ENCODE measurements around the gene SHISAL1.

The SHISAL1 gene

GRCh38 chr22:44266796-44267760, 45.7 kb downstream of the SHISAL1 start:
- no peaks in the 10 kb centered on the region for H3K4me1 ChIP-seq (ENCODE audit: control insufficient read depth, insufficient read depth, low read length, poor library complexity, severe bottlenecking)
- DNase-seq: no peak

GRCh38 chr22:44263547-44263946, 49.2 kb downstream of the SHISAL1 start:
- Histone ChIP-seq H3K27ac (ENCODE audit: insufficient read depth, low read length, poor library complexity, severe bottlenecking) (no peak overlapping the region), H3K9me3 (ENCODE audit: control insufficient read depth, low read length) (no peaks in the 10 kb centered on the region), H3K27me3 (replicated peaks; ENCODE audit: control insufficient read depth, insufficient read depth, low read length, poor library complexity, severe bottlenecking) (no peaks in the 10 kb centered on the region), H3K36me3 (ENCODE audit: control insufficient read depth, insufficient read depth, low read length) (no peaks in the 10 kb centered on the region), H3K4me1 (ENCODE audit: control insufficient read depth, insufficient read depth, low read length, poor library complexity, severe bottlenecking) (no peaks in the 10 kb centered on the region), H3K4me3 (ENCODE audit: insufficient read depth, low read depth, low read length, poor library complexity, severe bottlenecking) (no peak overlapping the region)
- no peak for DNase-seq

More at GRCh38 chr22:44266796-44267760, 45.7 kb downstream of the SHISAL1 start:
- H3K27me3 ChIP-seq (replicated peaks; ENCODE audit: control insufficient read depth, insufficient read depth, low read length, poor library complexity, severe bottlenecking): no peaks in the 10 kb centered on the region
- no peaks in the 10 kb centered on the region for H3K36me3 ChIP-seq (ENCODE audit: control insufficient read depth, insufficient read depth, low read length)
- H3K4me3 ChIP-seq (ENCODE audit: insufficient read depth, low read depth, low read length, poor library complexity, severe bottlenecking): no peak overlapping the region
- no peak overlapping the region for H3K27ac ChIP-seq (ENCODE audit: insufficient read depth, low read length, poor library complexity, severe bottlenecking)
- H3K9me3 ChIP-seq (ENCODE audit: control insufficient read depth, low read length): no peaks in the 10 kb centered on the region

- Histone ChIP-seq H3K27me3 (replicated peaks; ENCODE audit: control insufficient read depth, insufficient read depth, low read length, poor library complexity, severe bottlenecking) (no peaks in the 10 kb centered on the region), H3K27ac (ENCODE audit: insufficient read depth, low read length, poor library complexity, severe bottlenecking) (no peak overlapping the region)
- no peak for DNase-seq
Measured at GRCh38 chr22:44261861-44262595, 50.7 kb downstream of the SHISAL1 start.

GRCh38 chr22:44261164-44261860, 51.4 kb downstream of the SHISAL1 start:
- Histone ChIP-seq H3K36me3 (ENCODE audit: control insufficient read depth, insufficient read depth, low read length) (no peaks in the 10 kb centered on the region), H3K4me1 (ENCODE audit: control insufficient read depth, insufficient read depth, low read length, poor library complexity, severe bottlenecking) (no peaks in the 10 kb centered on the region), H3K9me3 (ENCODE audit: control insufficient read depth, low read length) (no peaks in the 10 kb centered on the region), H3K27ac (ENCODE audit: insufficient read depth, low read length, poor library complexity, severe bottlenecking) (no peak overlapping the region), H3K4me3 (ENCODE audit: insufficient read depth, low read depth, low read length, poor library complexity, severe bottlenecking) (no peak overlapping the region), H3K27me3 (replicated peaks; ENCODE audit: control insufficient read depth, insufficient read depth, low read length, poor library complexity, severe bottlenecking) (no peaks in the 10 kb centered on the region)
- no peak for DNase-seq

More at GRCh38 chr22:44261861-44262595, 50.7 kb downstream of the SHISAL1 start:
- Histone ChIP-seq H3K36me3 (ENCODE audit: control insufficient read depth, insufficient read depth, low read length) (no peaks in the 10 kb centered on the region), H3K4me3 (ENCODE audit: insufficient read depth, low read depth, low read length, poor library complexity, severe bottlenecking) (no peak overlapping the region), H3K9me3 (ENCODE audit: control insufficient read depth, low read length) (no peaks in the 10 kb centered on the region), H3K4me1 (ENCODE audit: control insufficient read depth, insufficient read depth, low read length, poor library complexity, severe bottlenecking) (no peaks in the 10 kb centered on the region)

GRCh38 chr22:44260216-44261035, 52.3 kb downstream of the SHISAL1 start:
- DNase-seq: no peak
- Histone ChIP-seq H3K4me3 (ENCODE audit: insufficient read depth, low read depth, low read length, poor library complexity, severe bottlenecking) (no peak overlapping the region), H3K9me3 (ENCODE audit: control insufficient read depth, low read length) (no peaks in the 10 kb centered on the region), H3K4me1 (ENCODE audit: control insufficient read depth, insufficient read depth, low read length, poor library complexity, severe bottlenecking) (no peaks in the 10 kb centered on the region), H3K27ac (ENCODE audit: insufficient read depth, low read length, poor library complexity, severe bottlenecking) (no peak overlapping the region), H3K36me3 (ENCODE audit: control insufficient read depth, insufficient read depth, low read length) (no peaks in the 10 kb centered on the region), H3K27me3 (replicated peaks; ENCODE audit: control insufficient read depth, insufficient read depth, low read length, poor library complexity, severe bottlenecking) (no peaks in the 10 kb centered on the region)

- H3K9me3 ChIP-seq (ENCODE audit: control insufficient read depth, low read length): no peaks in the 10 kb centered on the region
- H3K4me1 ChIP-seq (ENCODE audit: control insufficient read depth, insufficient read depth, low read length, poor library complexity, severe bottlenecking): no peaks in the 10 kb centered on the region
- no peak for DNase-seq
- no peak overlapping the region for H3K4me3 ChIP-seq (ENCODE audit: insufficient read depth, low read depth, low read length, poor library complexity, severe bottlenecking)
- no peaks in the 10 kb centered on the region for H3K27me3 ChIP-seq (replicated peaks; ENCODE audit: control insufficient read depth, insufficient read depth, low read length, poor library complexity, severe bottlenecking)
- H3K27ac ChIP-seq (ENCODE audit: insufficient read depth, low read length, poor library complexity, severe bottlenecking): no peak overlapping the region
- H3K36me3 ChIP-seq (ENCODE audit: control insufficient read depth, insufficient read depth, low read length): no peaks in the 10 kb centered on the region
Measured at GRCh38 chr22:44259366-44260215, 53.2 kb downstream of the SHISAL1 start.

- no peaks in the 10 kb centered on the region for H3K9me3 ChIP-seq (ENCODE audit: control insufficient read depth, low read length)
- no peaks in the 10 kb centered on the region for H3K4me1 ChIP-seq (ENCODE audit: control insufficient read depth, insufficient read depth, low read length, poor library complexity, severe bottlenecking)
- H3K27me3 ChIP-seq (replicated peaks; ENCODE audit: control insufficient read depth, insufficient read depth, low read length, poor library complexity, severe bottlenecking): no peaks in the 10 kb centered on the region
- no peak overlapping the region for H3K27ac ChIP-seq (ENCODE audit: insufficient read depth, low read length, poor library complexity, severe bottlenecking)
- no peaks in the 10 kb centered on the region for H3K36me3 ChIP-seq (ENCODE audit: control insufficient read depth, insufficient read depth, low read length)
- DNase-seq: no peak
- H3K4me3 ChIP-seq (ENCODE audit: insufficient read depth, low read depth, low read length, poor library complexity, severe bottlenecking): no peak overlapping the region
Measured at GRCh38 chr22:44256556-44257485, 55.9 kb downstream of the SHISAL1 start.

GRCh38 chr22:44256085-44256484, 56.7 kb downstream of the SHISAL1 start:
- Histone ChIP-seq H3K4me1 (ENCODE audit: control insufficient read depth, insufficient read depth, low read length, poor library complexity, severe bottlenecking) (no peaks in the 10 kb centered on the region), H3K4me3 (ENCODE audit: insufficient read depth, low read depth, low read length, poor library complexity, severe bottlenecking) (no peak overlapping the region), H3K36me3 (ENCODE audit: control insufficient read depth, insufficient read depth, low read length) (no peaks in the 10 kb centered on the region), H3K9me3 (ENCODE audit: control insufficient read depth, low read length) (no peaks in the 10 kb centered on the region), H3K27ac (ENCODE audit: insufficient read depth, low read length, poor library complexity, severe bottlenecking) (no peak overlapping the region), H3K27me3 (replicated peaks; ENCODE audit: control insufficient read depth, insufficient read depth, low read length, poor library complexity, severe bottlenecking) (no peaks in the 10 kb centered on the region)
- no peak for DNase-seq

Data from effector memory CD4-positive, alpha-beta T cell (primary cell).